B cell (primary cell): ENCODE results near the gene ATXN7L3.

Experiments used
- EZH2 ChIP-seq: IDR thresholded peaks from 2 replicates; pipeline ENCODE4 v1.6.1; 2012; ENCODE audit warnings: borderline replicate concordance, low read depth, mild to moderate bottlenecking, moderate library complexity, low read length; ENCODE audit not compliant: insufficient read depth, poor library complexity, severe bottlenecking
- TF ChIP-seq, protein P1 (sequence below): fragments of 200-600 bp; IDR thresholded peaks from one replicate; pipeline ENCODE4 v1.8.0; 2022; ENCODE audit warnings: antibody characterized with exemption, mild to moderate bottlenecking

DNA sequence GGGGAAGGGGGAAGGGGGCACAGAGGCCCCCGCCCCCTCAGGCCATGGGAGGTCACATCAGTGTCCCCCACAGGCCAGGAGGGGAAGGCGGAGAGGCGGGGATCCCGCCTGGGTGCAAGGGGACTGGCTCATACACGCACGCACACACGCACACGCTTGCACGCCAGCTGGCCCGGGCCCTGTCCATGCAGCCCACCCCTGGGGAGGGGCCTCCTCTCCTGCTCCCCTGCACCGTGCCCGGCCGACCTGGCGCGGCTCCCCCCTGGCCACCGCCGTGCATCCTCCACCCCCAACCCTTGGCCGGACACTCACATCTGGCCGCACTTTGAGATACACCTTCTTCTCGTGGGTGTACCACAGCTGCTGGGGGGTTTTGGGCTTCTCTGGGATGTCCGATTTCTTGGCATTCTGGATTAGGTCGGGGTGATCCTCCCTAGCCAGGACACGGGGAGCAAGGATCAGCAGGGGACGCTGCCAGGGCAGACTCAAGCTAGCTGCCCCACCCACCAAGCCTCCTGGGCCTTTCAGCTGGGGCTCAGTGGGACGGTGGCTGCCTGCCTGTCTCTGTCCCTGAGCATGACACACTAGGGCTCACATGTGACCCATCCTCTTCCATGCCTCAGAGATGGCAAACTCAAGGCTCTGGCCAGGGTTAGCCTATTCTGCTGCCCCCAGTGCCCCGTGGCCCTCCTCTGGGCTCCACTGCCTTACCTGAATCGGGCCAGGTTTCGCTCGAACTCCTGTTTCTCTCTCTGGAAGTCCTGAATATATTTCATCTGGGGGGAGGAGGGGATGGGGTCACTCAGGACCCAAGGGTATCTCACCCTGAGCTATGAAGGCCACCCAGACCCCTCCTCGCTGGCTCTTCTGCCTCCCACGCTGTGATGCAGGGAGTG lies 13.1 kb upstream of the ATXN7L3 start:
- TF ChIP-seq EZH2 = no peak
- TF ChIP-seq, protein P1, sequence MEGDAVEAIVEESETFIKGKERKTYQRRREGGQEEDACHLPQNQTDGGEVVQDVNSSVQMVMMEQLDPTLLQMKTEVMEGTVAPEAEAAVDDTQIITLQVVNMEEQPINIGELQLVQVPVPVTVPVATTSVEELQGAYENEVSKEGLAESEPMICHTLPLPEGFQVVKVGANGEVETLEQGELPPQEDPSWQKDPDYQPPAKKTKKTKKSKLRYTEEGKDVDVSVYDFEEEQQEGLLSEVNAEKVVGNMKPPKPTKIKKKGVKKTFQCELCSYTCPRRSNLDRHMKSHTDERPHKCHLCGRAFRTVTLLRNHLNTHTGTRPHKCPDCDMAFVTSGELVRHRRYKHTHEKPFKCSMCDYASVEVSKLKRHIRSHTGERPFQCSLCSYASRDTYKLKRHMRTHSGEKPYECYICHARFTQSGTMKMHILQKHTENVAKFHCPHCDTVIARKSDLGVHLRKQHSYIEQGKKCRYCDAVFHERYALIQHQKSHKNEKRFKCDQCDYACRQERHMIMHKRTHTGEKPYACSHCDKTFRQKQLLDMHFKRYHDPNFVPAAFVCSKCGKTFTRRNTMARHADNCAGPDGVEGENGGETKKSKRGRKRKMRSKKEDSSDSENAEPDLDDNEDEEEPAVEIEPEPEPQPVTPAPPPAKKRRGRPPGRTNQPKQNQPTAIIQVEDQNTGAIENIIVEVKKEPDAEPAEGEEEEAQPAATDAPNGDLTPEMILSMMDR = no peak
